GM21381 (cell line): ENCODE results near the gene SEMG1.

Experiments
- ATAC-seq: cut with Tn5 transposase; IDR thresholded peaks from one replicate; pipeline ENCODE4 v1.9.1; 2021; ENCODE audit warnings: mild to moderate bottlenecking, moderate library complexity; ENCODE audit not compliant: unreplicated experiment

The SEMG1 gene

DNA sequence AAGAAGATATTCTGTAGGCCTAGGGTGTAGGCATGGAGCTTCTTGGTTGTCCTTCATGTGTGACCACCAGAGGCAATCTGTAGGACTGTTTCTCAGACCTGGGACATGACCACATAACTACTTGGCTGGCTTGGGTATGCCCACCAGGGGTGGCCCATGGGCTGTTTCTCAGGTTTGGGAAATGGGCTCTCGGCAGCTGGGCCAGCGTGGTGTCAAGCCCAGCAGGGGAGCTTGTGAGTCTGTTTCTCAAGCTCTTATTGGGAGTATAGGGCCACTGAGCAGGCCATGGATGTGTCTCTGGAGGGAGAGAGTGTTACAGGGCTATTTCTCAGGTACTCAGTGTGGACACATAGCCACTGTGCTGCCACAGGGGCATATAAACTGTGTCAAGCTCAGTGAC lies 11.8 kb downstream of the SEMG1 start:
- ATAC-seq, result no peak

DNA sequence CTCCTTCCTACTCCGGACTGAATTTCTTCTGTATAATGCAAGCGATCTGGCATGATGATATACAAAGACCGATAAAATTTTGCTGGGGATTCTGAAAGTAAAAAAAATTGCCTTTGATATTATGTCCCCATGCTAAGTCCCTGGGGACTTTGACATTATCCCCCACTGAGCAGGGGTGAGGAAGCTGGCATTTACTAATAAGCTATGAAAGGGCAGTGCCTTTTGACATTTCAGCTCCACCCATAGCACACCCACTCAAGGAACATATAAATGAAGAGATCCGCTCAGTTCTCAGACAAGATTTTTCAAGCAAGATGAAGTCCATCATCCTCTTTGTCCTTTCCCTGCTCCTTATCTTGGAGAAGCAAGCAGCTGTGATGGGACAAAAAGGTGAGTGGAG lies 14.2 kb downstream of the SEMG1 start, which contains the start of gene SEMG2:
TSS of gene SEMG2 (plus strand) at position 298 of the 400 bp plus-strand sequence. CDS start at position 315, 17 bp downstream.
- ATAC-seq, result no peak

DNA sequence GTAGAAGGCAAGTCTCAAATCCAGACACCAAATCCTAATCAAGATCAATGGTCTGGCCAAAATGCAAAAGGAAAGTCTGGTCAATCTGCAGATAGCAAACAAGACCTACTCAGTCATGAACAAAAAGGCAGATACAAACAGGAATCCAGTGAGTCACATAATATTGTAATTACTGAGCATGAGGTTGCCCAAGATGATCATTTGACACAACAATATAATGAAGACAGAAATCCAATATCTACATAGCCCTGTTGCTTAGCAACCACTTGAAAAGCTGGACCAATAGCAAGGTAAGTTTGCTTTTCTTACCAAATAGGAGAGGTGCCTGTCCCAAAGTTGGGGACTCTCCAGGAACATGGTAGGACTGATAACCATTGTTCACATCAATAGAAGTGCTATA lies 16.3 kb downstream of the SEMG1 start:
- ATAC-seq, result no peak

DNA sequence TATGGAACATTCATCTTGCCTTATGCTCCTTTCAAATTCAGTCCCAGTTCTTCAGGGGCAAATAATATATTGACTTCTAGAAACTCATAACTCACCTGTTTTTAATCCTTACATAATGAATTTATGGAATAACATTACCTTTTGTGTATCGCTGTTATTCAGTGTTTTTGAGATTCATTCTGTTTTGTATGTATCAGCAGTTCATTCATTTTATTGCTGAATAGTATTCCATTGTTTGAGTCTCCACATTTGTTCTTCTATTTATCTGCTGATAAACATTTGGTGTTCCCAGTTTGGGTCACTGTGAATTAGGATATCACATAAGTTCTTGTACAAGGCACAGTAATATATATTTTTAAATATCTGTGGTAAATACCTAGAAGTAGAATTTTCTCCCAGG lies 19.5 kb downstream of the SEMG1 start:
- ATAC-seq, result no peak

DNA sequence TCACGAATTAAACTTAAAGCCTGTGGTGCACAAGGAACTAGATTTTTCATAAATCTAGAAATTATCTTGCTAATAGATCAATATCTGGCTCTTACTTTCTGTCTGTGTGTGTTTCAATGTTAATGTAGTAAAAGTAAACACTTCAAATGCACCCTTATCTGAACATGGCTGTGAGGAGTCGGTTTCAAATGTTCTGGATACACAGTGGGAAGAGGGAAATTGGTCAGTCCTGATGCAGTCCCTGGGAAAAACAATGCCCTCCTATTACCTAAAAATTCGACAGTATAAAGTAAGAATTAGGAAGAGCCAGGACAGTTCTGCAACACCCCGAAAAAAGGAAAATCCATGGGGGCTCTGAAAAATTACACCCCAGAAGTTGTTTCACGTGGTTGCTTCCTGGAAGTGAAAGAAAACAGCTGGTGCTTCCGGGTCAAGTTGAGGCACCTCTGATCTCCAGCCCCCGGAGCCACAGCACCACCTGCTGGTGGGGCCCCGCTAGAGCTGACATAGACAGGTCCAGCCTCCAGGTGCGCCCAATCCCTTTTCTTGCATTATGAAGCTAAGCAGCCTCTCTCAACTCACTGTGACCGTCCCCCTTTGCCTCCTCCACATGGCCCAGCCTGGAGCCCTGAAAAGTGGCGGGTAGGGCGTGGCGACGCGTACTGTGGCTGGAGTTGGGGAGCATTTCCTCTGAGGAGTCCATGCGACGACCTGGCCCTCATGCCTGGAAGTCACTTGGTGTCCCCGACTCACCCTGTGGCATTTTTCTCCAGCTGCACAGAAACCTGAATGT lies 22.6 kb downstream of the SEMG1 start:
- ATAC-seq, result no peak

DNA sequence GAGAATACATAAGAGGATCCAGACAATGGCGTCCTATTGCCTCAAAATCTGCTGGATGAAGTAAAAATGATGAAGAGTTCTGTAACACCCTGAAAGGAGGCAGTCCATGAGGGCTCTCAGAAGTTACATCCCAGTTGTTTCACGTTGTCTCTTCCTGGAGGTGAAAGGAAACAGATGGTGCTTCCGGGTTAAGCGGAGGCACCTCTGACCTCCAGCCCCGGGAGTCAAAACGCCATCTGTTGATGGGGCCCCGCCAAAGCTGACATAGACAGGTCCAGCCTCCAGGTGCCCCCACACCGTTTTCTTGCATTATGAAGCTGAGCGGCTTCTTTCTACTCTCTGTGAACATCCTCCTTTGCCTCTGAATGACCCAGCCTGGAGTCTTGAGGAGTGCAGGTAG lies 23.8 kb downstream of the SEMG1 start:
- ATAC-seq, result no peak

DNA sequence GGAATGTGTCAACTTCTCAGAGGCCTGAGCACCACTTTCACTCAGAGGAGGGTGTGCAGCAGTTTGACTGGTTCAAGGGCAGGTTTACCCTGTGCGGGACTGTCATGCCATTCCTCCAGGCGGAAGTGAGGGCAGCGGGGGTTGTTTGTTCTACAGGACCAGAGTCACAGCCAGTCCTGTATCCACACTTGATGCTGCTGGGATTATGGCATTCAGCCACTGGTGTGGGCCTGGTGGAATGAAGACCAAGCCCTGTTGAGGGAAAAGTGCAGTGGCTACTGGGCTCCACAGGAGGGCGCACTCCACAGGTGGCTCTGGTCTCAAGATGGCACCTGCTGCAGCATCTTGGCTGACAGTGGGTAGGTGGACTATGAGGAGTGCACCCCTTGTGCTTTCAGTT lies 29.2 kb downstream of the SEMG1 start:
- ATAC-seq, result no peak

DNA sequence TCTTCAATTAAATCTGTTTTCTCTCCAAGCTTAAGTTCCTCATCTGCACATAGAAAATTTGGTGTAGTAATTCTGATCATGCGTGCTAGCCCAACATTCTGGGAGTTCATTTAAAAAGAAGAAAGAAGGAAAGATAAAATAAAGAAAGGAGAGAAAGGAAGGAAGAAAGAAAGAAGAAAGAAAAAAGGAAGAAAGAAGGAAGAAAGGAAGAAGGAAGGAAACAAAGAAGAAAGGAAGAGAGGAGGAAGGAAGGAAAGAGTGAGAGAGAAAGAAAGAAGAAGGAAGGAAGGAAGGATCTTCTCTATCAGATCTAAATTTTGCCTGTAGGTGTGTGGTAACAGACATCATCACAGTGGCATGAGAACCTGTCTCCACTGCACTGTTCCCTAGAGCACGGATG lies 31.3 kb downstream of the SEMG1 start:
- ATAC-seq, result no peak

DNA sequence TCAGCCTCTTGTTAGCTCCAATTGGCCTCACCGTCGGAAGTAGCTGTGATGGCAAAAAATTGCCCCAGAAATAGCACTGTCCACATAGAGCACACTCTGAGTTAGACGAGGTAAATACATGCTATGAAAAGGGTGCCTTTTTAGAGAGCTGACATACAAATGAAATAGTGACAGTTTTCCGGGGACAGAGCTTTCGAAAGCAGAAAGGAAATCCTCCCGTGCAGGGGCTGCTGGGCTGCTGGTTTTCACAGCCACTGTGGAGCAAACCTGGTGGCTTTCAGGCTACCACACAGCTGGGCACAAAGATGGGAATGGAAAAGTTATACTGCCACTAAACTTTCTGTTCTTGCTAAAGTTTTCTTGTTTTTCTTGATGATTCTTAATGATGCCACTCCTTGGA lies 39.3 kb downstream of the SEMG1 start:
- ATAC-seq, result no peak

DNA sequence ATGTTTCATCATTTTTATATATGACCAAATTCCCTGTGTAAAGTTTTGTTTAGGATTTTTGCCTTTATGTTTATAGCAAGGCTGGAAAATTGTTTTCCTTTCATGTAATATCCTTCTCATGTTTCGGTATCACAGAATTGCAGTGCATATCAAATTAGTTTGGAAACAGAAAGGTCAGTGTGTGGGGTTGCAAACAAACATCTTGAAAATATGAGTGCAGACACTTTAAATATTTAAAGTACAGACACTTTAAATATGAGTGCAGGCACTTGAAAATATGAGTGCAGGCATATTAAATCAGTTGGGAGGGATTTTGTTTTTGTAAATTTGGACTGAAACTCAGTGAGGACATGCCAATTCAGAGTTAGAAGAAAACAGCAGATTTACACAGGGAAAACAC lies 41.0 kb downstream of the SEMG1 start:
- no peak for ATAC-seq

DNA sequence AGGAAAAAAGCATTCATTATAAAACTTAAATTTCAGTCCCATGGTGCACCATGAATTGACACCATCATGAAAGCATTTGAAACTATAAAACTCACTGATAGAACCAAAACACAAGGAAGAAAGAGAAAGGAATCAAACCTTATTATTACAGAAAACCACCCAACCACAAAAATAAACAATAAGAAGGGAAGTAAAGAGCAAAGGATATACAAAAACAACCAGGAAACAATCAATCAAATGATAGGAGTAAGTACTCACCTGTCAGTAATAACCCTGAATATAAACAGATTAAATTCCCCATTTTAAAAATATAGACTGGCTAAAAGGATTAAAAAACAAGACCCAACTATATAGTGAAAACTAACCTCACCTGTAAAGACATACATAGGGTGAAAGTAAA lies 41.8 kb downstream of the SEMG1 start:
- no peak for ATAC-seq

DNA sequence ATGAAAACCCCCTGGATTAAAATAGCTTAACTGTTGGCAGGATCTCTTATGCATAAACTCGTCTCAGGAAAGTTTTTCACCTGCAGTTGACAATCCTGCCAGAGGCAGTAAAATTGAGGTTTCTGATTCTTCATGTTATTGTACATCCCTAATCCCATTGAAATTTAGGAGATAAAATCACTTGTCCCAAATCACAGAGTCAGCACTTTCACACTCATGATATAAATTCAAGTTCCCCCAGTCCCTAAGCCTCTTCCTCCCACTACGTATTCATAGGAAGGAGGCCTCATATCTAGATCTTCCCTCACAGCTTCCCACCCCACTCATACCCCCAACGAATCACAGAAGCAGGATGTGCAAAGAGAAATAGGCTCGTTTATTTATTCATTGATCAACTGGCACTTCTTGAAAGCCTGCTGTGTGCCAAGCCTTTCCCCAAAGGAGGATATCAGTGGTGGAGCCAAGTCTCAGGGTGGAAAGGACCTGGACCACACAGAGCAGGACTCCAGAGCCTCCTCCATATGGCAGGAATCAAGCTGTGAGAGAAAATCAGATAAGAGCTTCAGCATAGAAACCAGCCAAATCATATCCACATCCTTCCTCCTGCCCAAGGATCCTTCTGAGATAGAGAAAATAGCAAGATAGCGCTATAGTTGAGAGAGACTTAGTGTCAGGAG lies 45.2 kb downstream of the SEMG1 start:
- ATAC-seq, result no peak

DNA sequence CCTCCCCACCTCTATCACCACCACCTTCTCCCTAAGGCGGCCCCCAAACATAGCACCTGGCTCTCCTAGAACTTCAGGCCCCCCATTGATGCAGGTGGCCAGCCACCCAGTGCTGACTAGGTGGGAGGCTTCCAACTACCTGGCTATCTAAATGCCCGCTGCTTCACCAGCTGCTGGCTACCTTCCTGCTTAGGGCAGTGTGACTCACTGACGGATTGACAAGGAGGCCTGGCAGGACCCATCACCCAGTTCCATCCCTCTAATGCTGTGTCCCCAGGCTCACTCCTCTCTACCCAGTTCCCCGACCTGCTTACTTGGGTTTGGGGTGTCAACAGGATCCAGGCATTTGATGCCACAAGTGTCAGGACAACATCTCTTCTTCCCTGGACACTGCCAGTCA lies 46.4 kb downstream of the SEMG1 start:
- ATAC-seq, result no peak

DNA sequence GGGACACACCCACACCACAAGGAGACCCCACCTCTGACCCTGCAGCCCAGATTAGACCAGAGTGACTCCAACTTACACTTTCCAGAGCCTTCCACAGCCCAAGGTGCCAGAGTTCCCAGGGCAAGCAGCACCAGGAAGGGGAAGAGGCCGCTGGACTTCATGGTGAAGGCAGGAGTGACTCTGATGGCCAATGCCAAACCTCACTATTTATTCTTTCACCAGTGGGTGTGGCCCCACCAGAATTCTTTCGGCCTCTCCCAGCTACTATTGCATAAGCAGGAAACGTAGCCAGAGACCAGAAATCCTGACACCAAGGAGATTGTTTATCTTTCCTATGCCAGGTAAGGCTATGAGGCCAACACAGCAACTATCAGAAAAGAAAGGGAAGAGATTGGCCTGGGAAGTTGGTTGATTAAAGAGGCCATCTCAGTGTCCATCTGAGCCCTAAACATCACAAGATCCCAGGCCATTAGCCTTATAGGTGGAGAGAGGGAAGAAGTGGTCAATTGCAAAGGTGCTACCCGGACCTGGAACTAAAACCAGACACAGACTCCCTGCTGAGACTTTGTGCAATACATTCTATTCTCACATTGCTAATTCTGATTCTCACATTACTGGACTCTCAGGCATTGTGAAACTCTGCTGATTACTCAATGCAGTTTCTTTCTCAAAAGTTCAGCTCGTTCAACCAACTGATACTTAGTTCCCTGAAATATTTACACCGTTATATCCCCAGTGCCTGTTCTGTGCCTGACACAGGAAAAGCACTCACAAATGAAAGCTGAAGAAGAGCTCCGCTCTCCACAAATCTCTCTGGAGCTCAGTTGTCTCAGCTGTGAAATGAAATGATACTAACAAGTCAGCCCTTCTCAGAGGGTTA lies 47.8 kb downstream of the SEMG1 start, which contains the start of gene SLPI:
TSS of gene SLPI (minus strand) at position 182 of the 880 bp plus-strand sequence. CDS start at position 161, 21 bp downstream.
- ATAC-seq, result no peak

DNA sequence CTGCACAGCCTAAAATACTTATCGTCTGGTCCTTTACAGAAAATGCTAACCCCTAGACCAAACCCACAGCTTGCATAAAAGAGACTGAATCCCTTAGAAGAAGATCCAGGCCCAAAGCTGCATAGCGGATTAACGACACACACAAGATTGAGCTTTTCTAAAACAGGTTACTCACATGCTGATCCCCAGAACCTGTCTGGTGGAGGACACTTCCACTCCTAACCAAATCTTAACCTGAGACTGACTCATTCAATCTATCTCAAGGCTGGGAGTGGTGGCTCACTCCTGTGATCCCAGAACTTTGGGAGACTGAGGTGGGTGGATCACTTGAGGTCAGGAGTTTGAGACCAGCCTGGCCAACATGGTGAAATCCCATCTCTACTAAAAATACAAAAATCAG lies 50.3 kb downstream of the SEMG1 start:
- ATAC-seq, result no peak

DNA sequence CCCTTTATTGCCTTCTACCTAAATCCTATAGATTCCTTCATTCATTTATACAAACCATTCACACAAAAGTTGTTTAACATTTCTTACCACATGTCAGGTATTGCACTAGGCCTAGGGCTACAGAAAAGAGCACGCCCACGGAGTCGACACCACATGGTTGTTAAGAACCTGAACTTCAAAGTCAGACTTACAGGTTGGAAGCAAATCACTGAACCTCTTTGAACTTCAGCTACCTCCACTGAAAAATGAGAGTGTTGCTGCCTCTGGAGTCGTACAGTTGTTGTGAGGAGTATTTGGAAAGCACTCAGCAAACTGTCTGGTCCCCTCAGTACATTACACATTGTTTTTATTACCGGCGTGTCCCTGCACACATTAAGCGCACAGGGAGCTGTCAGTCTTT lies 50.9 kb downstream of the SEMG1 start:
- no peak for ATAC-seq

DNA sequence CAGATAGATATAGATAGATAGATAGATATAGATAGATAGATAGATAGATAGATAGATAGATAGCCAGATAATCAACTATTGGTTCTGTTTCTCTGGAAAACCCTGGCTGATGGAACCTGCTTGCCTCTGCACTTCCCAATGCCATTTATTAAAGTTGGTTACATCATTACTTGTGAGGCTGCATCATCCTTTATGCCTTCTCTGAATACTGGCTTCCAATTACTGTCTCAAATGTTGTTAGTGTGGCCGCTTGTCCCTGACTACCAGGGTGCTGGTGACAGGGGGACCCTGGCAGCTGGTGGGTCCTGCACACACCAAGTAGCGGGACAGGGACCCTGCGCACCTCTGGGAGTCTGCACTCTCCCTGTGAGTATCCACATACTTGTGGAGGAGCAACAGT lies 51.4 kb downstream of the SEMG1 start:
- ATAC-seq, result no peak

DNA sequence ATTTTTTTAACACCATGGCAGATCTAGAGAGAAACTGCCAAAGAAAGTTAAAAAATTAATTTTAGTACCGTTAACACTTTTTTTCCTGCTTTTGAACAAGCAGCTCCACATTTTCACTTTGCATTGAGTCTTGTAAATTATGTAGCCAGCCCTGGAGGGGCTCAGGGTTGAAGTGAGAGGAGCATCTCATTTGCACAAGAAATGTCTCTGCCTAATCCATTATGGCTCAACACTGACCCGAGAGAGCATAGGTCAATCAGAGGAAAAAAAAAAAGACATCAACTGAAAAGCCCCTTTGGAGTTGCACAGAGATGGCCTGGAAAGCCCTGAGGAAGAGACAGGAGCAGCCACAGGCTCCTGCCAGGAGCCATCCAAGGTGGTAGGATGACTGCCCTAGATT lies 51.8 kb downstream of the SEMG1 start:
- no peak for ATAC-seq
